Neural cell (in vitro differentiated cells): ENCODE results near the gene C11orf16. TPM values are rescaled to one million over a fixed set of nuclear protein-coding genes. Genes with fewer than 3 reads are reported as not detected.
A peak's percentile ranks its signal among the peaks of the same experiment; 100 is the strongest.

Experiments
- H2AFZ ChIP-seq: fragments of 200-600, 300-800 bp; sonication (generic), shearing (Covaris generic); 2 replicates; pipeline ENCODE4 v1.6.0; 2014; ENCODE audit warnings: low read depth, mild to moderate bottlenecking, antibody characterized with exemption, low read length, moderate library complexity
- H3F3A ChIP-seq: fragments of 200-600 bp; shearing (Covaris generic); 2 replicates; pipeline ENCODE4 v1.6.1; 2016; ENCODE audit warnings: mild to moderate bottlenecking, moderate library complexity, mixed read lengths, antibody characterized with exemption, low read length; ENCODE audit not compliant: insufficient read depth, poor library complexity, severe bottlenecking
- H3K27ac ChIP-seq: fragments of 200-600, 300-800 bp; sonication (generic), shearing (Covaris generic); 2 replicates; pipeline ENCODE4 v1.5.1; 2014; ENCODE audit warnings: mild to moderate bottlenecking, low read length, moderate library complexity
- H3K27me3 ChIP-seq: fragments of 300-800, 200-600 bp; sonication (generic), shearing (Covaris generic); 2 replicates; pipeline ENCODE4 v1.6.0; 2014; ENCODE audit warnings: mild to moderate bottlenecking, low read depth, low read length, moderate library complexity; ENCODE audit not compliant: insufficient read depth
- H3K36me3 ChIP-seq: fragments of 300-800, 200-600 bp; sonication (generic), shearing (Covaris generic); 2 replicates; pipeline ENCODE4 v1.5.1; 2014; ENCODE audit warnings: mild to moderate bottlenecking, antibody characterized with exemption, low read length, moderate library complexity; ENCODE audit not compliant: insufficient read depth
- H3K4me2 ChIP-seq: fragments of 300-800, 200-600 bp; sonication (generic), shearing (Covaris generic); 2 replicates; pipeline ENCODE4 v1.6.0; 2014; ENCODE audit warnings: mild to moderate bottlenecking, low read length
- H3K4me3 ChIP-seq: fragments of 300-800, 200-600 bp; sonication (generic), shearing (Covaris generic); 2 replicates; pipeline ENCODE4 v1.5.1; 2014; ENCODE audit warnings: mild to moderate bottlenecking, low read length, moderate library complexity
- H3K79me2 ChIP-seq: fragments of 200-600 bp; shearing (Covaris generic); replicated peaks from 2 replicates; pipeline ENCODE4 v1.6.0; 2014; ENCODE audit warnings: mild to moderate bottlenecking, low read length, moderate library complexity; ENCODE audit not compliant: insufficient read depth
- H3K9ac ChIP-seq: fragments of 300-800, 200-600 bp; sonication (generic), shearing (Covaris generic); 2 replicates; pipeline ENCODE4 v1.6.1; 2016; ENCODE audit warnings: mild to moderate bottlenecking, low read length, mixed read lengths
- H3K9me2 ChIP-seq: fragments of 200-600 bp; shearing (Covaris generic); 2 replicates; pipeline ENCODE4 v1.6.1; 2016; ENCODE audit warnings: mild to moderate bottlenecking, low read length, mixed read lengths; ENCODE audit not compliant: insufficient read depth
- H3K9me3 ChIP-seq: fragments of 200-600, 300-800 bp; sonication (generic), shearing (Covaris generic); 2 replicates; pipeline ENCODE4 v1.6.1; 2016; ENCODE audit warnings: mild to moderate bottlenecking, mixed run types, low read length, moderate library complexity, mixed read lengths
- H4K20me1 ChIP-seq: fragments of 200-600 bp; shearing (Covaris generic); 2 replicates; pipeline ENCODE4 v1.6.1; 2016; ENCODE audit warnings: mild to moderate bottlenecking, mixed run types; ENCODE audit not compliant: insufficient read depth
- EP300 ChIP-seq: fragments of 450-650 bp; conservative IDR thresholded peaks from 2 replicates; pipeline ENCODE4 v1.6.1; 2014; ENCODE audit warnings: antibody characterized with exemption, mild to moderate bottlenecking, moderate library complexity; ENCODE audit not compliant: poor library complexity, severe bottlenecking
- EZH2 ChIP-seq: fragments of 200-600, 300-800 bp; shearing (Covaris generic), sonication (generic); IDR thresholded peaks from 2 replicates; pipeline ENCODE4 v1.6.1; 2014; ENCODE audit warnings: antibody characterized with exemption, low read length, borderline replicate concordance, mild to moderate bottlenecking; ENCODE audit not compliant: insufficient read depth, poor library complexity, severe bottlenecking
- MXI1 ChIP-seq: fragments of 450-650 bp; conservative IDR thresholded peaks from 2 replicates; pipeline ENCODE4 v1.6.1; 2014; ENCODE audit warnings: antibody characterized with exemption, mild to moderate bottlenecking; ENCODE audit not compliant: poor library complexity, severe bottlenecking
- POLR2AphosphoS5 ChIP-seq: IDR thresholded peaks from 2 replicates; pipeline ENCODE4 v1.6.1; 2012
- RAD21 ChIP-seq: fragments of 450-650 bp; conservative IDR thresholded peaks from 2 replicates; pipeline ENCODE4 v1.6.1; 2014; ENCODE audit warnings: antibody characterized with exemption, mild to moderate bottlenecking, moderate library complexity
- REST ChIP-seq: IDR thresholded peaks from 2 replicates; pipeline ENCODE4 v1.6.1; 2012; ENCODE audit warnings: borderline replicate concordance
- SMC3 ChIP-seq: fragments of 450-650 bp; conservative IDR thresholded peaks from 2 replicates; pipeline ENCODE4 v1.6.1; 2014; ENCODE audit warnings: antibody characterized with exemption, mild to moderate bottlenecking, moderate library complexity; ENCODE audit not compliant: poor library complexity
- TAF1 ChIP-seq: IDR thresholded peaks from 2 replicates; pipeline ENCODE4 v1.6.1; 2012; ENCODE audit warnings: low read depth
- polyA plus RNA-seq: library from polyadenylated mRNA; depleted of rRNA; stranded (reverse); fragments of >200 nt; gene quantifications from 2 replicates; pipeline ENCODE4 v1.2.3, GENCODE V29; 2014
- TF ChIP-seq, protein P1 (sequence below): fragments of 450-650 bp; IDR thresholded peaks from 2 replicates; pipeline ENCODE4 v1.5.1; 2014; ENCODE audit warnings: antibody characterized with exemption, mild to moderate bottlenecking, moderate library complexity; ENCODE audit not compliant: poor library complexity, severe bottlenecking

The C11orf16 gene
- polyA plus RNA-seq, 1 donor from 2014 or later = not detected

GRCh38 chr11:8914661-8915018 is 18.1 kb downstream of the C11orf16 start:
- H3F3A ChIP-seq = no peaks in the 10 kb centered on the region
- peaks cover 12% of the 10 kb centered on the region for H3K79me2 ChIP-seq
- no peaks in the 10 kb centered on the region for H3K27me3 ChIP-seq
- peaks cover 4% of the 10 kb centered on the region for H3K36me3 ChIP-seq
- H3K4me2 ChIP-seq = no peak overlapping the region
- no peaks in the 10 kb centered on the region for H4K20me1 ChIP-seq
- H2AFZ ChIP-seq = no peak overlapping the region
- no peak overlapping the region for H3K9ac ChIP-seq
- H3K9me3 ChIP-seq = no peaks in the 10 kb centered on the region
- no peak overlapping the region for H3K27ac ChIP-seq
- no peaks in the 10 kb centered on the region for H3K9me2 ChIP-seq
- TF ChIP-seq TAF1 (no peak), SMC3 (peak; percentile 55)
- H3K4me3 ChIP-seq = peak overlapping the region; percentile 46

GRCh38 chr11:8913961-8914660 is 18.6 kb downstream of the C11orf16 start:
- no peak overlapping the region for H3K27ac ChIP-seq

DNA sequence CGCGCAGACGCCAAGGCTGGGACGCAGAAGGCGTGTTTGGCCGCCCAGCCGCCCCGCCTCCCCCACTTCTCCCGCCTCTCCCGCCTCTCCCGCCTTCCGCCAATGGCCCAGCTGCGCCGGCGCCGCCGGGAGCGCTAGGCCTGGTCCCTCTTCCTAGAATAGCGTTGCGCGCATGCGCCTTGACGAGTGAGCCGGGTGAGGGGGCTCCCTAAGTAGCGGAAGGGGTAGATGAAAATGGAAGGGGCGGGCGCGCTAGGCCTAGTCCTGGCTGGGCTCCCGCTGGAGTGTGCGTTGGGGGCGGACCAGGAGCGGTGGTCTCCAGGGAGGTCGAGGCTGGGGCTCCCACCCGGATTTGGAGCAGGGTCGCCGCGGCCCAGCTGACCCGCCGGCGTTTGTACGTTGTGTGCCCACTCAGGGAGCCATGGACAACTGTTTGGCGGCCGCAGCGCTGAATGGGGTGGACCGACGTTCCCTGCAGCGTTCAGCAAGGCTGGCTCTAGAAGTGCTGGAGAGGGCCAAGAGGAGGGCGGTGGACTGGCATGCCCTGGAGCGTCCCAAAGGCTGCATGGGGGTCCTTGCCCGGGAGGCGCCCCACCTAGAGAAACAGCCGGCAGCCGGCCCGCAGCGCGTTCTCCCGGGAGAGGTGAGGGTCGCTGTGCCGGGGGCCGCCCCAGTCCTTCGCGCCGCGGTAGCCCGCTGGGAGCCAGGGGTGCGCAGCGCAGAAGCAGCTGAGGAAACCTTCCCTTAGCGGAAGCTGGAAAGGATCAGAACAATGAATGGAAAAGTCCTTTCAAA is 21.5 kb downstream of the C11orf16 start, which contains the start of gene AKIP1:
TSS of gene AKIP1 (plus strand) at position 161 of the 795 bp plus-strand sequence. CDS start at position 422, 261 bp downstream.
- Histone ChIP-seq H3K4me2 (peak within 1 kb of the TSS; percentile 39), H3F3A (no peaks in the 10 kb centered on the region), H3K79me2 (peaks cover 12% of the 10 kb centered on the region), H3K9ac (peak within 1 kb of the TSS; percentile 96), H4K20me1 (no peaks in the 10 kb centered on the region), H3K4me3 (peak within 1 kb of the TSS; percentile 98), H3K27ac (peak within 1 kb of the TSS; percentile 94), H2AFZ (peak within 1 kb of the TSS; percentile 98), H3K9me3 (no peaks in the 10 kb centered on the region), H3K9me2 (no peaks in the 10 kb centered on the region), H3K36me3 (no peaks in the 10 kb centered on the region), H3K27me3 (no peaks in the 10 kb centered on the region)
- TF ChIP-seq TAF1 (peak; percentile 38), MXI1 (peak; percentile 66), EZH2 (no peak), REST (peak; percentile 14), EP300 (peak; percentile 26), SMC3 (peak; percentile 42), POLR2AphosphoS5 (peak; percentile 90), RAD21 (no peak)
- TF ChIP-seq, protein P1, sequence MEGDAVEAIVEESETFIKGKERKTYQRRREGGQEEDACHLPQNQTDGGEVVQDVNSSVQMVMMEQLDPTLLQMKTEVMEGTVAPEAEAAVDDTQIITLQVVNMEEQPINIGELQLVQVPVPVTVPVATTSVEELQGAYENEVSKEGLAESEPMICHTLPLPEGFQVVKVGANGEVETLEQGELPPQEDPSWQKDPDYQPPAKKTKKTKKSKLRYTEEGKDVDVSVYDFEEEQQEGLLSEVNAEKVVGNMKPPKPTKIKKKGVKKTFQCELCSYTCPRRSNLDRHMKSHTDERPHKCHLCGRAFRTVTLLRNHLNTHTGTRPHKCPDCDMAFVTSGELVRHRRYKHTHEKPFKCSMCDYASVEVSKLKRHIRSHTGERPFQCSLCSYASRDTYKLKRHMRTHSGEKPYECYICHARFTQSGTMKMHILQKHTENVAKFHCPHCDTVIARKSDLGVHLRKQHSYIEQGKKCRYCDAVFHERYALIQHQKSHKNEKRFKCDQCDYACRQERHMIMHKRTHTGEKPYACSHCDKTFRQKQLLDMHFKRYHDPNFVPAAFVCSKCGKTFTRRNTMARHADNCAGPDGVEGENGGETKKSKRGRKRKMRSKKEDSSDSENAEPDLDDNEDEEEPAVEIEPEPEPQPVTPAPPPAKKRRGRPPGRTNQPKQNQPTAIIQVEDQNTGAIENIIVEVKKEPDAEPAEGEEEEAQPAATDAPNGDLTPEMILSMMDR = no peak

More at GRCh38 chr11:8913961-8914660, 18.6 kb downstream of the C11orf16 start:
- Histone ChIP-seq H3K9me3 (no peaks in the 10 kb centered on the region), H3K36me3 (peaks cover 4% of the 10 kb centered on the region), H3F3A (no peaks in the 10 kb centered on the region), H3K27me3 (no peaks in the 10 kb centered on the region), H3K4me2 (peak overlapping the region; percentile 40), H3K4me3 (peak overlapping the region; percentile 46), H2AFZ (no peak overlapping the region), H3K79me2 (peaks cover 12% of the 10 kb centered on the region), H3K9ac (no peak overlapping the region), H3K9me2 (no peaks in the 10 kb centered on the region), H4K20me1 (no peaks in the 10 kb centered on the region)
- TF ChIP-seq SMC3 = peak; percentile 85
- TF ChIP-seq EZH2 = no peak
- TF ChIP-seq RAD21 = peak; percentile 85
- TF ChIP-seq, protein P1 = peak; percentile 82
- TF ChIP-seq MXI1 = peak; percentile 22
